ENCODE measurements around the gene ASCC2. TPM values are rescaled to one million over a fixed set of nuclear protein-coding genes. Genes with fewer than 3 reads are reported as not detected.

Gene ASCC2
- total RNA-seq, 2 donors from 2014 or later = 44.2 to 45.5 TPM

DNA sequence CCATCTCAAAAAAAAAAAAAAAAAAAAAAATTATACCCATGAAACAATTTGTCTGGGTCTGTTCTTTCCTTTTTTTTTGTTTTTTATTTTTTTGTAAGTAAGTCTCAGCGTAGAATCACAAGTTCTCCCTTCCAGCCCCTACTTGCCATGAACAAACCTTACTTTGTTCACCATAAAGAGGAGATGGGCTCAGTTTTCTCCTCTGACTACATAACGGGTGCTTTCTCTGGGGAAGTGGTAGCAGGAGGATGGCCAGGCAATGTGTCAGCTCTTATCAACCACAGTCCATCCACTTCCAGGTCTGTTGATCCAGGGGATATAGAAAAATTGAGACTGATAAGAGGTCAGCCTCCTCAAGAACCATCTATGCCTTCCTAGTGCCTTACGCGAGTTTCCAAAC is 11.0 kb downstream of the ASCC2 start:
- no peak overlapping the region for H3K9ac ChIP-seq (ENCODE audit: extremely low read depth, low read length, poor library complexity, severe bottlenecking)
- no peak for DNase-seq
- H3K27ac Mint-ChIP-seq = no peak overlapping the region
- no peaks in the 10 kb centered on the region for H3K4me1 Mint-ChIP-seq
- H3K36me3 ChIP-seq (ENCODE audit: control insufficient read depth, insufficient read depth, low read length) = peaks cover 54% of the 10 kb centered on the region
- TF ChIP-seq, protein P1, sequence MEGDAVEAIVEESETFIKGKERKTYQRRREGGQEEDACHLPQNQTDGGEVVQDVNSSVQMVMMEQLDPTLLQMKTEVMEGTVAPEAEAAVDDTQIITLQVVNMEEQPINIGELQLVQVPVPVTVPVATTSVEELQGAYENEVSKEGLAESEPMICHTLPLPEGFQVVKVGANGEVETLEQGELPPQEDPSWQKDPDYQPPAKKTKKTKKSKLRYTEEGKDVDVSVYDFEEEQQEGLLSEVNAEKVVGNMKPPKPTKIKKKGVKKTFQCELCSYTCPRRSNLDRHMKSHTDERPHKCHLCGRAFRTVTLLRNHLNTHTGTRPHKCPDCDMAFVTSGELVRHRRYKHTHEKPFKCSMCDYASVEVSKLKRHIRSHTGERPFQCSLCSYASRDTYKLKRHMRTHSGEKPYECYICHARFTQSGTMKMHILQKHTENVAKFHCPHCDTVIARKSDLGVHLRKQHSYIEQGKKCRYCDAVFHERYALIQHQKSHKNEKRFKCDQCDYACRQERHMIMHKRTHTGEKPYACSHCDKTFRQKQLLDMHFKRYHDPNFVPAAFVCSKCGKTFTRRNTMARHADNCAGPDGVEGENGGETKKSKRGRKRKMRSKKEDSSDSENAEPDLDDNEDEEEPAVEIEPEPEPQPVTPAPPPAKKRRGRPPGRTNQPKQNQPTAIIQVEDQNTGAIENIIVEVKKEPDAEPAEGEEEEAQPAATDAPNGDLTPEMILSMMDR (conservative IDR thresholded peaks at IDR 0.05) = no peak
- no peak overlapping the region for H3K4me3 Mint-ChIP-seq
- 83 to 86% methylated on average over 2 to 4 of the region's 4 CpGs for WGBS, 2 experiments (ENCODE audit: insufficient coverage in 1 of 2, insufficient read length in 1 of 2)
- H3K27ac ChIP-seq (ENCODE audit: low read depth, low read length) = no peak overlapping the region
- H3K9me3 Mint-ChIP-seq = no peaks in the 10 kb centered on the region
- H3K4me3 ChIP-seq (ENCODE audit: low read length) = no peak overlapping the region
- no peaks in the 10 kb centered on the region for H3K27me3 Mint-ChIP-seq (ENCODE audit: insufficient read depth)
- no peaks in the 10 kb centered on the region for H3K27me3 ChIP-seq (ENCODE audit: control insufficient read depth, insufficient read depth, low read length, poor library complexity, severe bottlenecking)
- peaks cover 55% of the 10 kb centered on the region for H3K36me3 Mint-ChIP-seq (ENCODE audit: low read depth)
- no peaks in the 10 kb centered on the region for H3K9me3 ChIP-seq (ENCODE audit: control insufficient read depth, low read length)
- peaks cover 3% of the 10 kb centered on the region for H3K4me1 ChIP-seq (ENCODE audit: control insufficient read depth, insufficient read depth, low read length)

DNA sequence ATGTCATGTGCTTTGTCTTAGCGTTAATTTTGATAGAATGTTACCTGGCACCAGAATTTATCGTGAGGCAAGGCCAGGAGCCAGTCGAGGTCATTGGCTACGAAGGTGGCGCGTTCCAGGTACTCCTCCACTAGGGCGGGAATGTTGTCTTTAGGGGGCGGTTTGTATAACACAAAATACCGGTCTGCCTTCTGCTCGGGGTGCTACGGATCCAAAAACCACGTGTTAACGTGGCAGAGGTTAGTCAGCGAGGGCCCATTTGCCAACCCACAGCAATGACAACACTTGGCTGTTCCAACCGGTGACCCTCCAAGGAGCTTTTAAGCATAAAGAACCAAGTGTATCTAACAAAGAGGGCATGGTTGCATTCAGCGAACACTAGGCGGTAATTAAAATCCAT is 12.5 kb downstream of the ASCC2 start:
- no peaks in the 10 kb centered on the region for H3K27me3 Mint-ChIP-seq (ENCODE audit: insufficient read depth)
- no peak overlapping the region for H3K9ac ChIP-seq (ENCODE audit: extremely low read depth, low read length, poor library complexity, severe bottlenecking)
- H3K4me1 ChIP-seq (ENCODE audit: control insufficient read depth, insufficient read depth, low read length) = no peaks in the 10 kb centered on the region
- no peaks in the 10 kb centered on the region for H3K4me1 Mint-ChIP-seq
- H3K27ac Mint-ChIP-seq = no peak overlapping the region
- WGBS, 2 experiments (ENCODE audit: insufficient coverage in 1 of 2, insufficient read length in 1 of 2) = 95 to 98% methylated on average over 15 to 17 of the region's 17 CpGs
- H3K4me3 ChIP-seq (ENCODE audit: low read length) = no peak overlapping the region
- H3K4me3 Mint-ChIP-seq = no peak overlapping the region
- no peaks in the 10 kb centered on the region for H3K27me3 ChIP-seq (ENCODE audit: control insufficient read depth, insufficient read depth, low read length, poor library complexity, severe bottlenecking)
- TF ChIP-seq, protein P1 (conservative IDR thresholded peaks at IDR 0.05) = no peak
- no peaks in the 10 kb centered on the region for H3K9me3 ChIP-seq (ENCODE audit: control insufficient read depth, low read length)
- peaks cover 54% of the 10 kb centered on the region for H3K36me3 Mint-ChIP-seq (ENCODE audit: low read depth)
- no peak for DNase-seq
- H3K27ac ChIP-seq (ENCODE audit: low read depth, low read length) = no peak overlapping the region
- peaks cover 56% of the 10 kb centered on the region for H3K36me3 ChIP-seq (ENCODE audit: control insufficient read depth, insufficient read depth, low read length)
- no peaks in the 10 kb centered on the region for H3K9me3 Mint-ChIP-seq

DNA sequence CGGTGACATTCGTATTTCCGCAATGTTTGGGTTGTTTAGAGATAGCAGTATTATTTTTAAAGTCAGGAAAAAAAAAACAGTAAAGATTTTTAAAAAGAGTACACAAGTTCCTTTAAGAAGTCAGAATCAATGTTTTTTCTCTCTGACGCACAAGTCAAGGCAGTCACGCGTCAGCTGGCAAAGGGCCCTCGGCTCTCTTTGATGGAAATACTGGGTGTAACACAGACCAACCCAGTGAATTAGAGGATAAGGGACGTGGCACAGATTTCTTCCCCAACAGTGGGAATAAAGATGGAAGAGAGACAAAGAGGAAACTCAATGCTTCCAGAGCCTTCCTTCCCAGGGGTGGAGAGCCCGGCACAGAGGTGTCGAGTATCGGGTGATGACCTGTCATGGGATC is 13.4 kb downstream of the ASCC2 start:
- WGBS, 2 experiments (ENCODE audit: insufficient coverage in 1 of 2, insufficient read length in 1 of 2) = 90 to 92% methylated on average over 11 of the region's 11 CpGs
- peaks cover 52% of the 10 kb centered on the region for H3K36me3 ChIP-seq (ENCODE audit: control insufficient read depth, insufficient read depth, low read length)
- no peaks in the 10 kb centered on the region for H3K9me3 Mint-ChIP-seq
- H3K4me3 Mint-ChIP-seq = no peak overlapping the region
- TF ChIP-seq, protein P1 (conservative IDR thresholded peaks at IDR 0.05) = no peak
- H3K9me3 ChIP-seq (ENCODE audit: control insufficient read depth, low read length) = no peaks in the 10 kb centered on the region
- H3K27ac ChIP-seq (ENCODE audit: low read depth, low read length) = no peak overlapping the region
- no peaks in the 10 kb centered on the region for H3K4me1 ChIP-seq (ENCODE audit: control insufficient read depth, insufficient read depth, low read length)
- DNase-seq = no peak
- no peaks in the 10 kb centered on the region for H3K27me3 ChIP-seq (ENCODE audit: control insufficient read depth, insufficient read depth, low read length, poor library complexity, severe bottlenecking)
- no peak overlapping the region for H3K9ac ChIP-seq (ENCODE audit: extremely low read depth, low read length, poor library complexity, severe bottlenecking)
- H3K4me1 Mint-ChIP-seq = no peaks in the 10 kb centered on the region
- no peak overlapping the region for H3K27ac Mint-ChIP-seq
- no peaks in the 10 kb centered on the region for H3K27me3 Mint-ChIP-seq (ENCODE audit: insufficient read depth)
- H3K36me3 Mint-ChIP-seq (ENCODE audit: low read depth) = peaks cover 48% of the 10 kb centered on the region
- H3K4me3 ChIP-seq (ENCODE audit: low read length) = no peak overlapping the region
